Activated T-cell treated with anti-CD3 and anti-CD28 coated beads, Interleukin-2, amount 50 U/mL, for 48 hours (primary cell): Measurements from ENCODE around the gene BCAN.
"Not testable (repeated sequence)": the region's sequence is repeated elsewhere in the genome, so short reads cannot be mapped to it uniquely, and the experiment has no call there.

Experiments used
- DNase-seq, 2 experiments: peaks; one replicate each; pipeline ENCODE4 v3.0.0-alpha.2; 2020

The BCAN gene, protein sequence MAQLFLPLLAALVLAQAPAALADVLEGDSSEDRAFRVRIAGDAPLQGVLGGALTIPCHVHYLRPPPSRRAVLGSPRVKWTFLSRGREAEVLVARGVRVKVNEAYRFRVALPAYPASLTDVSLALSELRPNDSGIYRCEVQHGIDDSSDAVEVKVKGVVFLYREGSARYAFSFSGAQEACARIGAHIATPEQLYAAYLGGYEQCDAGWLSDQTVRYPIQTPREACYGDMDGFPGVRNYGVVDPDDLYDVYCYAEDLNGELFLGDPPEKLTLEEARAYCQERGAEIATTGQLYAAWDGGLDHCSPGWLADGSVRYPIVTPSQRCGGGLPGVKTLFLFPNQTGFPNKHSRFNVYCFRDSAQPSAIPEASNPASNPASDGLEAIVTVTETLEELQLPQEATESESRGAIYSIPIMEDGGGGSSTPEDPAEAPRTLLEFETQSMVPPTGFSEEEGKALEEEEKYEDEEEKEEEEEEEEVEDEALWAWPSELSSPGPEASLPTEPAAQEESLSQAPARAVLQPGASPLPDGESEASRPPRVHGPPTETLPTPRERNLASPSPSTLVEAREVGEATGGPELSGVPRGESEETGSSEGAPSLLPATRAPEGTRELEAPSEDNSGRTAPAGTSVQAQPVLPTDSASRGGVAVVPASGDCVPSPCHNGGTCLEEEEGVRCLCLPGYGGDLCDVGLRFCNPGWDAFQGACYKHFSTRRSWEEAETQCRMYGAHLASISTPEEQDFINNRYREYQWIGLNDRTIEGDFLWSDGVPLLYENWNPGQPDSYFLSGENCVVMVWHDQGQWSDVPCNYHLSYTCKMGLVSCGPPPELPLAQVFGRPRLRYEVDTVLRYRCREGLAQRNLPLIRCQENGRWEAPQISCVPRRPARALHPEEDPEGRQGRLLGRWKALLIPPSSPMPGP

DNA sequence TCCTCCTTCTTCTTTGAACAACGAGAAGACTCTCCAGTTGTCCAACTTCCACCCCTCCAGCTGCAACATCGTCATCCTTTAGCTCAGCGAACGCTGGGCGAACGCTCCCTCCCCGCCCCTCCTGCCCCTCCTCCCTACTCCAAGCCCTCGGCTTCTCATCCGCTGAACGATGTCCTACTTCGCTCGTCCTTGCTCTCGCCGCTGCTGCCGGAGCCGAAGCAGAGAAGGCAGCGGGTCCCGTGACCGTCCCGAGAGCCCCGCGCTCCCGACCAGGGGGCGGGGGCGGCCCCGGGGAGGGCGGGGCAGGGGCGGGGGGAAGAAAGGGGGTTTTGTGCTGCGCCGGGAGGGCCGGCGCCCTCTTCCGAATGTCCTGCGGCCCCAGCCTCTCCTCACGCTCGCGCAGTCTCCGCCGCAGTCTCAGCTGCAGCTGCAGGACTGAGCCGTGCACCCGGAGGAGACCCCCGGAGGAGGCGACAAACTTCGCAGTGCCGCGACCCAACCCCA lies at the start of gene BCAN:
Gene BCAN, plus strand, starts transcription at position 357 of the 504 bp plus-strand sequence. CDS start 3,938 bp downstream, outside the sequence.
- peak; percentile 30 to 36 for DNase-seq

- no peak for DNase-seq
These were observed 49.6 kb upstream of the BCAN start for GRCh38 chr1:156592158-156592909.

DNA sequence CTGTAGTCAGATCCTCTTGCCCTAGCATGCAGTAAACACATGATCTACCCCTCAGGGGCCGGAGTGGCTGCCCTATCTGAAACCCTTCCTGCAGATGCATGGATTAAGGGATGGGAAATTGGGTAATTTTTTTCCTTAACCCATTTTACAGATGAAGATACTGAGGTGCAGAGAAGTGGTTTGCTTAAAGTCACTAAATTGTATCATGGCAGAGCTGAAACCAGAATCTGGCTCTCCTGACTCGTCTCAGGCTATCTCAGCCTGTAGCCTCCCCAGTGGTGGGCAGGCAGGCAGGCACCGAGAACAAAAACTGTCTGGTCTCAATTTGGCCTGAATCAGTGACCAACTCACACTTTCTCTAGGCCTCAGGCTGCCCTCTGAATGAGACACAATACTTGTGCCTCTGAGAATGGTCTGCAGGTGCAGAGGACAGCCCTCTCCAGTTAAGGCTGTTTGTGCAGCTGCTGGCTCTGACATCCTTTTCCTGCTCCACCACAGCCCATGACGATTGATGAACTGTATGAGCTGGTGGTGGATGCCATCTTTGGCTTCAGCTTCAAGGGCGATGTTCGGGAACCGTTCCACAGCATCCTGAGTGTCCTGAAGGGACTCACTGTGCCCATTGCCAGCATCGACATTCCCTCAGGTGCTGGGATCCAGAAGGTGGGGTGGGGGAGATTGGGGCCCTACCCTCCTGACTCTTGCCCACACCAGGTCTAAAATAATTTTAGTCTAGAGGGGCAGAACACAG lies 48.8 kb upstream of the BCAN start:
- DNase-seq, result no peak

GRCh38 chr1:156593661-156593989 lies 48.3 kb upstream of the BCAN start:
- no peak for DNase-seq

GRCh38 chr1:156594190-156594589 lies 47.7 kb upstream of the BCAN start:
- no peak for DNase-seq

DNA sequence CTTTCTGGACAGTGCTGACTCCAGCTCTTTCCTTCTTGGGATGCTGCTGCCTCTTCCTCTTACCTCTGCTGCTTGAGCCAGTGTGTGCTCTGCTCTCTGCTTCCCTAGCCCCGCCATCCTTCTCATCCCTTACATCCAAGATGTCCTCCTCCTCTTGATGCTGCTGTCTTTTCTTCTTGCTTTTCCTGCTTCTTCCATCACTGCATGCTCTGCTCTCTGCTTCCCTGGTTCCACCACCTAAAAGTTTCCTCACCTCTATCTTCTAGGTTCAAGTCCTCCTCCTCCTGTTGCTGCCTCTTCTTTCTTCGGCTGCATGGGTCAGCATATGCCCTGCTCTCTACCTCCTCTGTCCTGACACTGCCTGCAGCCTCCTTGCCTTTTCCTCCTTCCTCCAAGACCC lies 46.9 kb upstream of the BCAN start:
- no peak for DNase-seq

DNA sequence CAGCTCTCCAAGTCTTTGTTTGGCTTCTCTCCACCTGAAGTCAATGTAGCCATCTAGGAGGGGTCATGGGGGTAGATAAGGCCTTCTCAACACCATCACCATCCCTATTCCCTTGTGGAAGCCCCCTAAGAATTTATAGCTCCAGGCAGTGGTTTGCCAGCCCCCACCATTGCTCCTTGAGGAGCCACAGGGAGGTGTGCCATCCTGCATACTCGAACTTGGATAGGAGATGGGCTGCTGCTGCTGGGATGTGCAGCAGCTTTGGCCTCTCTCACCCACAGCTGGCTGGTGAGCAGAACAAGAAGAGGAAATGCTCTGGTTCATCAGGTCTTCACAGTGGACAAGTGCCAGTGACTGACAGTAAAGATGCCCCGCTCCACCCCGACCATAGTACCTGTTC lies 45.5 kb upstream of the BCAN start:
- DNase-seq, result no peak

GRCh38 chr1:156598125-156598524 lies 43.8 kb upstream of the BCAN start:
- DNase-seq, result no peak

DNA sequence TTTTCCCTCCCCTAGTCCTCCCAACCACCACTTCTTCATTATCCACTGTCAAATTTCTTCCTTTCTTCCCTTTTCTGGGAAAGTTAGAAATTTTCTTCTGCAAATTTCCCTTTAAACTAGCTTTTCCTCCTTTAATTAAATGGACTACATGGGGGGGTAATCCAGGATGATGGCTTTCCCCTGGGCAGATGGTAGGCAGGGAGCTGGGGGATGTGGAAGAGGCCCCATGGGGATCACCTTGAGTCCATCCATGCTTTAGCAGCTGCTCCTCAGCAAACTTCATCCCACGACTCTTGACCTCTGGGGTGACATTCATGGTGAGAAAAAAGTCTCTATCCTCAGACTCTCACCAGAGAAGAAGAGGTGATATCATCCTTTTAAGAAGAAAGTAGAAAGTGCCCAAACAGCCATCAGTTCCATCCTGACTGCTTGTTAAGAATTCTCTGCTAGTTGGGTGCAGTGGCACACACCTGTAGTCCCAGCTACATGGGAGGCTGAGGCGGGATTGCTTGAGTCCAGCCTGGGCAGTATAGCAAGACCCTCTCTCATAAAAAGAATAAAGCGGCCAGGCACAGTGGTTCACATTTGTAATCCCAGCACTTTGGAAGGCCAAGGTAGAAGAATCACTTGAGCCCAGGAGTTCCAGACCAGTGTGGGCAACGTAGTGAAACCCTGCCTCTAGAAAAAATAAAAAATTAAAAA lies 43.0 kb upstream of the BCAN start:
- DNase-seq, result no peak

GRCh38 chr1:156599811-156600210 lies 42.1 kb upstream of the BCAN start:
- no peak for DNase-seq

GRCh38 chr1:156600733-156601121 lies 41.2 kb upstream of the BCAN start:
- no peak for DNase-seq

DNA sequence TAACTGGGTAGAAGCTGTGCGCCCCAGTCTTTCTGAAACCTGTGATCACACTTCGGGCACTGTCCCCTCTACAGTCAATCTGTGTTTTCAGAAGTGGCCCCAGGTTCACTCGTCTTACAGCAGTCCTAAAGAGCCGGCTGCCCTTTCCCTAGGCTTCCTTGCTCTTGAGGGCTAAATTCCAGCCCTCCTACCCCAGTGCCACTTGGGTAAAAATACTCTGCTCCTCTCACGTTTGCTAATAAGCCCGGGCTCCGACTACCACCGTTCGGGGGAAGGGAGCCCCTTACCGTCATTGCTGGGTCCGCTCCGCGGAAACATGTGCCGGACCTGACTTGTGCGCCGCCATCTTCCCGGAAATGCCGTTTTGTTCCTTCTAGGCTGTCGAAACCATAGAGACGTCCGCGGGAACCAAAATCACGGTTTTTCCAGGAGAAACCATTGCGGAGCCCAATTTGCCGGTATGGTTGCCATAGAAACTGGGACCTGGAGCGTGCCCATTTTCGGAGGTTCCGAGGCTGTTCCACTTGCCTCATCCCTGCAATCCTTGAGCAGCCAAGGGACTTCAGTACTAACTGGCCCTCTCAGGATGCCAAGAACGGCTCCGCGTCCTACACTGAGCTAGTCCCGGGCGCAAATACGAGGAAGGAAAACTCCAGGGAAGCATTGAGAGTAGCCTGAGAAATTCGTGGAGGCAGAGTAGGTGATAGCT lies 40.6 kb upstream of the BCAN start, which contains the start of gene GPATCH4:
Gene GPATCH4, minus strand, starts transcription at position 358 of the 709 bp plus-strand sequence.
- peak; percentile 85 to 87 for DNase-seq

DNA sequence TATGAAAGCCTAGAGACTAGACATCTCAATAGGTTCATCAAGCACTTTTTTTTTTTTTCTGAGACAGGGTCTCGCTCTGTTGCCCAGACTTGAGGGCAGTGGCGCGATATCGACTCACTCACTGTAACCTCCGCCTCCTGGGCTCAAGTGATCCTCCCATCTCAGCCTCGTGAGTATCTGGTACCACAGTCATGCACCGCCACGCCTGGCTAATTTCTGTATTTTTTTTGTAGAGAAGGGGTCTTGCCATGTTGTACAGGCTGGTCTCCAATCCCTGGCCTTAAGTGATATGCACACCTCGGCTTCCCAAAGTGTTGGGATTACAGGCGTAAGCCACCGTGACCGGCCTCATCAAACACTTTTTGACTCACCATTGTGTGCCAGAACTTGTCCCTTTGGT lies 40.0 kb upstream of the BCAN start:
- no peak for DNase-seq

- no peak for DNase-seq
These were observed 39.3 kb upstream of the BCAN start for GRCh38 chr1:156602557-156602993.

GRCh38 chr1:156607344-156607743 lies 34.6 kb upstream of the BCAN start:
- DNase-seq, result not testable (repeated sequence)

DNA sequence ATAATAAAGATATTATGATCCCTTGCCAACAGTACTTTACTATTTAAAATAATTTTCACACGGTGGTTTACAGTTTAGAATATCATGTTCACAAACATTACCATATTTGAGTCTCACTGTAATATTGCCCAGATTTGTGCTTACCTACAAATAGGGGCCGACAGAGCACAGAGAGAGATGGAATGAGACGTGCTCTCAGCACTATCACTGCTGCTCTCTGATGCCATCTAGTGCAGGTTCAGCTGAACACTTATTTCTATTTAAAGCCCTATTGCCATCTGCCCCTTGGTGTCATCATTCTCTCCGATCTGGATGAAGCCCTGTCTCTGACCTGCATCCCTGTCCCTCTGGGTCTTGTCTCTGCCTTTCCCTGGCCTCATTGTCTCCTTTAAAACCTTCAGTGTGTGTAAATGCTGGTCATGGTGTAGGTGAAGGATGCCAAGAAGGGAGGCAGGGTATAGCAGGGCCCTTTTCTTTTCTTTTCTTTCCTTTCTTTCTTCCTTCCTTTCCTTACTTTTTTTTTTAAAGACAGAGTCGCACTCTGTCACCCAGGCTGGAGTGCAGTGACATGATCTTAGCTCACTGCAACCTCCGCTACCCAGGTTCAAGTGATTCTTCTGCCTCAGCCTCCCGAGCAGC lies 33.8 kb upstream of the BCAN start:
- DNase-seq, result peak in 1 of 2 experiments; percentile 63

DNA sequence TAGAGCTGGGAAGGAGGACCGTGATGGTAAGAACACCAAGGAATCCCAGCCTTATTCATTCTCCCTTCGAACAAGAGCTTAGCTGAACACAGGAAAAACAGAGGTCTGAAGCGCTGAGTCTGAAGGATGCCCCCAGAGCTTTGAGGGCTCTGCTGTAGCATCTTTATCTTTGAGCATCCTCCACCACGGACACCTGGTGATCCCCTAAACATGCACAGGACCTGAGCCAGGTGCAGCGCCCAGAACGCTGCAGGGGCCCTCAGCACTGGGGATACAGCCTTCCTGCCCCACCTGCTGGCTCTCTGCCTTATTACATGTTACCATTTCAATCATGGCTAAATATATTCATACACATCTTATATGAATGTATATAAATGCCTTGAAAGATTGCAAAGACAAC lies 32.9 kb upstream of the BCAN start:
- peak; percentile 65 to 72 for DNase-seq

DNA sequence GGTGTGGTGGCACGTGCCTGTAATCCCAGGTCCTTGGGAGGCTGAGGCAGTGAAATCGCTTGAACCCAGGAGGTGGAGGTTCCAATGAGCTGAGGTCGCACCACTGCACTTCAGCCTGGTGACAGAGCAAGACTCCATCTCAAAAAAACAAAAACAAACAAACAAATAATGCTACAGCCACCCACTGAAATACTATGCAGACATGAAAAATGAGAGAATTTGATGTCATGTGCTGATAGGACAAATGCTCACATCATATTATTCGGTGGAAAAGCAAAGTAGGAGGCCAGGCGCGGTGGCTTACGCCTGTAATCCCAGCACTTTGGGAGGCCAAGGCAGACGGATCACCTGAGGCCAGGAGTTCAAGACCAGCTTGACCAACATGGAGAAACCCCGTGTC lies 31.8 kb upstream of the BCAN start:
- not testable (repeated sequence) for DNase-seq

DNA sequence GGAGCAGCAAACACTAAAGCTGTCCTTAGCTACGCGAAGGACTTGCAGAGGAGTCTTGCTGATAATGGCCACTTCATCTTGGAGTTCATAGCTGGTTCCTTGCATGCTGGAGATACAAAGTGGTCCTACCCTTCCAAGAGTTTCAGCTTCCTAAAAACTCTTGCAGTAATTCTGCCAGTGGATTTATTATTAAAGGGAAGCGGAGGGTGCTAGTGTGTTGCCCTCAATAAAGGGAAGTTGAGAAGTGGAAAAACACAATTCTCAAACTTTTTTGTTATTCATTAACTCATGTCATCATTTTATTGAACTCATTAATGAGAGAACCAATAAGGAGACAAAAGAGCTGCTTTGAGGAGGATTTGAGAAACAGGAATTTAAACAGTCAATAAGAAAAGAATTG lies 29.3 kb upstream of the BCAN start:
- no peak for DNase-seq

DNA sequence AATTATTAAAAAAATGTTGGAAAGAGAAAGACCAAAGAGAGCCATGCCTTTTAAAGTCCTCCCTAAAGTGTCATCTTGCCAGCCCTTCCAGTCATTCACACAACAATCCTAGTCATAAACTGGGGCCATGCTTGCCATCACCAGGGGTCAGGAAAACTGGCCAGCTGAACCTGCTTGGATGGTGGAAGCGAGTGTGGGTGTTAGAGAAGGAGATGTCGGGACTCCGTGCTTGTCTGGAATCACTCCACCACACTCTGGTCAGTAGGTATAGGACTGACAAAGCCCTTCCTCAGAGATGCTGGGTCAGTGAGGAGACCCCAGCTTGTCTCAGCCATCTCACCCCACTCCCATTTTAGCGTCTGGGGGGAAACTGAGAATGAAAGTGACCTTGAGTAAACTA lies 26.0 kb upstream of the BCAN start:
- no peak for DNase-seq
